HG02970 (cell line): ENCODE results near the gene OR10G6.
"Not testable (repeated sequence)": the region's sequence is repeated elsewhere in the genome, so short reads cannot be mapped to it uniquely, and the experiment has no call there.

Experiments
- ATAC-seq: cut with Tn5 transposase; IDR thresholded peaks from one replicate; pipeline ENCODE4 v1.9.1; 2021; ENCODE audit warnings: mild to moderate bottlenecking, moderate library complexity, moderate number of reproducible peaks; ENCODE audit not compliant: unreplicated experiment, low FRiP score

Gene OR10G6

GRCh38 chr11:123995119-123995518, at the start of gene OR10G6:
Gene OR10G6, minus strand, starts transcription at chr11:123995161. Its CDS starts 0 bp downstream, at chr11:123995161.
- no peak for ATAC-seq

- no peak for ATAC-seq
These were observed 48.5 kb upstream of the OR10G6 start for GRCh38 chr11:124043420-124043819.

GRCh38 chr11:124041254-124041653, 46.3 kb upstream of the OR10G6 start, which contains the start of gene OR10G7:
Gene OR10G7, minus strand, starts transcription at chr11:124041325. Its CDS starts 2,324 bp downstream, at chr11:124039001.
- no peak for ATAC-seq

- ATAC-seq, result no peak
These were observed 44.6 kb upstream of the OR10G6 start for GRCh38 chr11:124039557-124039956.

- ATAC-seq, result no peak
These were observed 41.7 kb upstream of the OR10G6 start for GRCh38 chr11:124036666-124037065.

- no peak for ATAC-seq
These were observed 31.5 kb upstream of the OR10G6 start, which contains the start of gene OR10G8 for GRCh38 chr11:124026498-124026897. Gene OR10G8, plus strand, starts transcription at chr11:124026798. Its CDS starts 2,825 bp downstream, at chr11:124029623.

- ATAC-seq, result not testable (repeated sequence)
These were observed 20.9 kb upstream of the OR10G6 start for GRCh38 chr11:124015837-124016236.

- no peak for ATAC-seq
These were observed 17.7 kb upstream of the OR10G6 start, which contains the start of gene OR10G4 for GRCh38 chr11:124012697-124013096. Gene OR10G4, plus strand, starts transcription at chr11:124012997. Its CDS starts 2,578 bp downstream, at chr11:124015575.

- ATAC-seq, result no peak
These were observed 15.7 kb downstream of the OR10G6 start for GRCh38 chr11:123979311-123979710.

GRCh38 chr11:123977731-123978347, 17.1 kb downstream of the OR10G6 start, which contains the start of gene OR10S1:
Gene OR10S1, minus strand, starts transcription at chr11:123977781. Its CDS starts 117 bp downstream, at chr11:123977664.
- no peak for ATAC-seq

- no peak for ATAC-seq
These were observed 18.0 kb downstream of the OR10G6 start for GRCh38 chr11:123976770-123977560.

GRCh38 chr11:123973816-123974215, 21.1 kb downstream of the OR10G6 start:
- ATAC-seq, result no peak

- no peak for ATAC-seq
These were observed 38.2 kb downstream of the OR10G6 start for GRCh38 chr11:123956752-123957151.

- no peak for ATAC-seq
These were observed 49.8 kb downstream of the OR10G6 start for GRCh38 chr11:123945132-123945531.
